Activated CD4-positive, CD25-positive, alpha-beta regulatory T cell treated with anti-CD3 and anti-CD28 coated beads, Interleukin-2, amount 50 U/mL, for 24 hours (primary cell): ENCODE data around the gene HOXD4.

Experiments
- ATAC-seq, 2 donors: fragments of 150-1000 bp; cut with Tn5 transposase; one replicate each; pipeline ENCODE4 v1.10.0; 2021; ENCODE audit warnings: mild to moderate bottlenecking in 1 of 2, moderate library complexity in 1 of 2

Gene HOXD4

GRCh38 chr2:176142281-176142680 is 9.1 kb upstream of the HOXD4 start:
- ATAC-seq: no peak

GRCh38 chr2:176145085-176145969 is 6.0 kb upstream of the HOXD4 start:
- ATAC-seq: no peak

GRCh38 chr2:176146101-176146500 is 5.2 kb upstream of the HOXD4 start:
- ATAC-seq: no peak

GRCh38 chr2:176146645-176147044 is 4.7 kb upstream of the HOXD4 start:
- no peak for ATAC-seq

GRCh38 chr2:176147210-176147799 is 4.0 kb upstream of the HOXD4 start:
- no peak for ATAC-seq

GRCh38 chr2:176147800-176148496 is 3.4 kb upstream of the HOXD4 start:
- ATAC-seq: no peak

- no peak for ATAC-seq
These were observed 2.5 kb upstream of the HOXD4 start for GRCh38 chr2:176148751-176149421.

- no peak for ATAC-seq
These were observed 1.8 kb upstream of the HOXD4 start for GRCh38 chr2:176149481-176149938.

- no peak for ATAC-seq
These were observed 1.3 kb upstream of the HOXD4 start for GRCh38 chr2:176149939-176150583.

- no peak for ATAC-seq
These were observed 537 bp upstream of the HOXD4 start for GRCh38 chr2:176150584-176151441.

GRCh38 chr2:176152350-176153181 is 1.2 kb downstream of the HOXD4 start:
- no peak for ATAC-seq

GRCh38 chr2:176154576-176155252 is 3.4 kb downstream of the HOXD4 start:
- ATAC-seq: no peak

GRCh38 chr2:176155356-176156044 is 4.2 kb downstream of the HOXD4 start:
- no peak for ATAC-seq

- no peak for ATAC-seq
These were observed 5.0 kb downstream of the HOXD4 start for GRCh38 chr2:176156301-176156806.

- ATAC-seq: no peak
These were observed 5.6 kb downstream of the HOXD4 start, which contains the start of gene HOXD3 for GRCh38 chr2:176156807-176157498. Gene HOXD3, plus strand, starts transcription at chr2:176157307. Its CDS starts 11,808 bp downstream, at chr2:176169115.

- ATAC-seq: no peak
These were observed 6.3 kb downstream of the HOXD4 start for GRCh38 chr2:176157499-176158185.

GRCh38 chr2:176158186-176158591 is 6.8 kb downstream of the HOXD4 start:
- no peak for ATAC-seq
